H9 (cell line): Measurements from ENCODE around the gene BRSK2. TPM values are rescaled to one million over a fixed set of nuclear protein-coding genes. Genes with fewer than 3 reads are reported as not detected.

Experiments
- DNase-seq: peaks from one replicate; pipeline ENCODE4 v3.0.0-alpha.2; 2017
- H2AFZ ChIP-seq: one replicate; pipeline ENCODE4 v1.6.1; 2013; ENCODE audit warnings: mild to moderate bottlenecking, low read length, control low read depth, moderate library complexity
- H2AK5ac ChIP-seq: 2 replicates; pipeline ENCODE4 v1.6.1; 2013; ENCODE audit warnings: low read length, control low read depth, mixed read lengths; ENCODE audit not compliant: insufficient read length
- H2BK120ac ChIP-seq: one replicate; pipeline ENCODE4 v1.6.1; 2013; ENCODE audit warnings: low read depth, mild to moderate bottlenecking, low read length, control low read depth, inconsistent platforms; ENCODE audit not compliant: poor library complexity, severe bottlenecking
- H2BK12ac ChIP-seq: 2 replicates; pipeline ENCODE4 v1.6.1; 2013; ENCODE audit warnings: low read length, control low read depth, mixed read lengths, low read depth; ENCODE audit not compliant: insufficient read length
- H2BK15ac ChIP-seq: 2 replicates; pipeline ENCODE4 v1.6.1; 2013; ENCODE audit warnings: low read depth, low read length, control low read depth
- H2BK20ac ChIP-seq: one replicate; pipeline ENCODE4 v1.6.1; 2013; ENCODE audit warnings: low read depth, mild to moderate bottlenecking, low read length, control low read depth, inconsistent platforms; ENCODE audit not compliant: poor library complexity, severe bottlenecking
- H2BK5ac ChIP-seq: 2 replicates; pipeline ENCODE4 v1.6.1; 2013; ENCODE audit warnings: low read length, control low read depth, mixed read lengths; ENCODE audit not compliant: insufficient read length
- H3K14ac ChIP-seq: 2 replicates; pipeline ENCODE4 v1.6.1; 2013; ENCODE audit warnings: low read length, control low read depth; ENCODE audit not compliant: insufficient read depth
- H3K18ac ChIP-seq: 2 replicates; pipeline ENCODE4 v1.6.1; 2013; ENCODE audit warnings: low read depth, mild to moderate bottlenecking, mixed read lengths, low read length, control low read depth; ENCODE audit not compliant: insufficient read length
- H3K23ac ChIP-seq: 2 replicates; pipeline ENCODE4 v1.6.1; 2013; ENCODE audit warnings: low read length, control low read depth, mixed read lengths, low read depth; ENCODE audit not compliant: insufficient read length
- H3K23me2 ChIP-seq: 2 replicates; pipeline ENCODE4 v1.6.1; 2013; ENCODE audit warnings: low read depth, mild to moderate bottlenecking, mixed read lengths, low read length, control low read depth; ENCODE audit not compliant: insufficient read length, poor library complexity, severe bottlenecking
- H3K27ac ChIP-seq: 2 replicates; pipeline ENCODE4 v1.5.1; 2013; ENCODE audit warnings: low read length, control low read depth, mixed read lengths, low read depth; ENCODE audit not compliant: insufficient read length
- H3K27me3 ChIP-seq: 2 replicates; pipeline ENCODE4 v1.6.1; 2013; ENCODE audit warnings: low read length, control low read depth, inconsistent platforms; ENCODE audit not compliant: insufficient read depth
- H3K4ac ChIP-seq: 2 replicates; pipeline ENCODE4 v1.6.1; 2013; ENCODE audit warnings: low read depth, mild to moderate bottlenecking, control low read depth, inconsistent platforms, low read length, moderate library complexity
- H3K4me1 ChIP-seq: 2 replicates; pipeline ENCODE4 v1.6.1; 2013; ENCODE audit warnings: low read length, control low read depth, inconsistent platforms; ENCODE audit not compliant: insufficient read depth
- H3K4me2 ChIP-seq: 2 replicates; pipeline ENCODE4 v1.6.1; 2013; ENCODE audit warnings: low read length, control low read depth, mixed read lengths; ENCODE audit not compliant: insufficient read length, insufficient read depth
- H3K56ac ChIP-seq: 2 replicates; pipeline ENCODE4 v1.6.1; 2013; ENCODE audit warnings: low read depth, mild to moderate bottlenecking, mixed read lengths, low read length, control low read depth; ENCODE audit not compliant: insufficient read length
- H3K79me1 ChIP-seq: 2 replicates; pipeline ENCODE4 v1.6.1; 2013; ENCODE audit warnings: low read depth, mild to moderate bottlenecking, moderate library complexity, low read length, control low read depth, inconsistent platforms; ENCODE audit not compliant: insufficient read depth, poor library complexity, severe bottlenecking
- H3K79me2 ChIP-seq: 2 replicates; pipeline ENCODE4 v1.6.1; 2013; ENCODE audit warnings: low read length, control low read depth, inconsistent platforms; ENCODE audit not compliant: insufficient read depth
- H3K9ac ChIP-seq: 2 replicates; pipeline ENCODE4 v1.6.1; 2013; ENCODE audit warnings: low read length, control low read depth, mixed read lengths; ENCODE audit not compliant: insufficient read length; ENCODE audit errors: extremely low read depth
- H3K9me3 ChIP-seq: one replicate; pipeline ENCODE4 v1.6.1; 2013; ENCODE audit warnings: low read depth, low read length, inconsistent platforms; ENCODE audit not compliant: control insufficient read depth
- H3T11ph ChIP-seq: one replicate; pipeline ENCODE4 v1.6.1; 2013; ENCODE audit warnings: mild to moderate bottlenecking, low read length, control low read depth, inconsistent platforms
- H4K20me1 ChIP-seq: one replicate; pipeline ENCODE4 v1.6.1; 2013; ENCODE audit not compliant: control insufficient read depth, insufficient read length, insufficient read depth
- H4K5ac ChIP-seq: 2 replicates; pipeline ENCODE4 v1.6.1; 2013; ENCODE audit warnings: low read depth, mild to moderate bottlenecking, mixed read lengths, low read length, control low read depth; ENCODE audit not compliant: insufficient read length
- H4K8ac ChIP-seq: replicated peaks from 2 replicates; pipeline ENCODE4 v1.6.1; 2013; ENCODE audit warnings: low read length, control low read depth, mixed read lengths, low read depth; ENCODE audit not compliant: insufficient read length
- H4K91ac ChIP-seq: 2 replicates; pipeline ENCODE4 v1.6.1; 2013; ENCODE audit warnings: low read depth, mild to moderate bottlenecking, moderate library complexity, mixed read lengths, low read length, control low read depth; ENCODE audit not compliant: insufficient read length
- H3K27ac Mint-ChIP-seq, 3 experiments: 2 replicates in 2 of 3; 3 replicates in 1 of 3; pipeline ENCODE4 v1.8.0; 2020 to 2021; ENCODE audit warnings: mixed read lengths in 3 of 3, mild to moderate bottlenecking in 1 of 3, moderate library complexity in 1 of 3
- H3K27me3 Mint-ChIP-seq: 2 replicates; pipeline ENCODE4 v1.8.0; 2021; ENCODE audit warnings: low read depth, mild to moderate bottlenecking, moderate library complexity, mixed read lengths
- H3K36me3 Mint-ChIP-seq, 3 experiments: 2 replicates in 2 of 3; 3 replicates in 1 of 3; pipeline ENCODE4 v1.8.0; 2020 to 2021; ENCODE audit warnings: low read depth in 3 of 3, mixed read lengths in 3 of 3; ENCODE audit not compliant: insufficient read depth in 1 of 3
- H3K4me1 Mint-ChIP-seq, 2 experiments: 2 replicates each; pipeline ENCODE4 v1.8.0; 2020; ENCODE audit warnings: mixed read lengths in 2 of 2
- H3K4me3 Mint-ChIP-seq, 2 experiments: 2 replicates in 1 of 2; 3 replicates in 1 of 2; pipeline ENCODE4 v1.8.0; 2020 to 2021; ENCODE audit warnings: mild to moderate bottlenecking in 2 of 2, mixed read lengths in 2 of 2, moderate library complexity in 1 of 2
- H3K9me3 Mint-ChIP-seq, 2 experiments: 2 replicates in 1 of 2; 3 replicates in 1 of 2; pipeline ENCODE4 v1.8.0; 2020; ENCODE audit warnings: mild to moderate bottlenecking in 2 of 2, mixed read lengths in 2 of 2, moderate library complexity in 1 of 2
- WGBS: extraction: QIAGEN DNeasy Blood & Tissue Kit; methylation state at CpG from one replicate; pipeline ENCODE4 v1.1.7; 2013; ENCODE audit warnings: missing lambda C conversion rate, low lambda C conversion rate, mixed read lengths; ENCODE audit not compliant: insufficient read length; ENCODE audit errors: extremely low coverage; 5-methylcytosine and 5-hydroxymethylcytosine counted together
- total RNA-seq: library from RNA; stranded (reverse); gene quantifications from 2 replicates; pipeline ENCODE4 v1.2.1, GENCODE V29; 2021
- TF ChIP-seq, protein P1 (sequence below): fragments of 200-600 bp; sonication (generic); conservative IDR thresholded peaks from 3 replicates; pipeline ENCODE4 v1.8.0; 2021; ENCODE audit warnings: antibody characterized with exemption, mild to moderate bottlenecking

The BRSK2 gene
- total RNA-seq, 1 experiment from 2014 or later = 28.4 TPM

DNA sequence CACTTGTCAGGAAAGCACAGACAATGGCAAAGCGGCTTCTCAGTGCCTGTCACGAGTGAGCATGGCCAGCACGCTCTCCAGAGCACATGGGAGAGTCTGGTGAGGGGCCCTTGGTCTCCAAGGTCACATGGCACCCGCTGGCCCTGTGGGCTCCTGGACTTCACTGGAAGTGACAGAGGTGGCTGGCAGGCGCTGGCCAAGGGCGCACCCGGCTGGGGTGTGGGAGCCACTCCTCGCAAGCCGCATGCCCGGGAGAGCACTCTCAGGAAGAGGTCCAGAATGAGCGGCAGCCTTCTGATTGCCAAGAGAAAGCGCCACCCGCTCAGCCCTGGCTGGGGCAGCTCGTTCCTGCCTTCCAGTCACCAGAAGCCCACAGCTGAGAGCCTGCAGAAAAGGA is 114.0 kb downstream of the BRSK2 start:
- Histone ChIP-seq H3K23ac (no peak overlapping the region), H3K79me1 (no peaks in the 10 kb centered on the region), H4K20me1 (peaks cover 2% of the 10 kb centered on the region), H2BK20ac (no peak overlapping the region), H2BK5ac (no peak overlapping the region), H3T11ph (no peak overlapping the region), H3K56ac (no peak overlapping the region), H4K91ac (no peak overlapping the region), H2BK12ac (no peak overlapping the region), H3K4me1 (peaks cover 2% of the 10 kb centered on the region; the same call in 1 of the 2 replicates), H3K9ac (no peak overlapping the region), H2BK120ac (no peak overlapping the region), H2AFZ (no peak overlapping the region), H3K27me3 (no peaks in the 10 kb centered on the region), H2AK5ac (no peak overlapping the region), H3K23me2 (no peaks in the 10 kb centered on the region), H3K18ac (no peak overlapping the region), H3K27ac (no peak overlapping the region), H4K5ac (no peak overlapping the region), H3K79me2 (no peaks in the 10 kb centered on the region; the same call in 1 of the 2 replicates), H2BK15ac (no peak overlapping the region), H4K8ac (no peak overlapping the region), H3K4ac (no peak overlapping the region), H3K9me3 (no peaks in the 10 kb centered on the region), H3K4me2 (no peak overlapping the region), H3K14ac (peak overlapping the region; percentile 18; the same call in 1 of the 2 replicates)
- Mint-ChIP-seq H3K9me3 (peaks cover 4% of the 10 kb centered on the region in 2 experiments; a peak in 3 of 5 replicates), H3K4me1 (peaks cover 7 to 30% of the 10 kb centered on the region in 2 experiments), H3K27ac (no peak overlapping the region), H3K27me3 (no peaks in the 10 kb centered on the region; the same call in none of the 2 replicates), H3K4me3 (no peak overlapping the region; a peak in 1 of 5 replicates), H3K36me3 (peaks cover 0 to 5% (median 3%) of the 10 kb centered on the region in 3 experiments; a peak in 6 of 7 replicates)
- WGBS = no CpG with 5 or more reads among the region's 14 CpGs
- TF ChIP-seq, protein P1, sequence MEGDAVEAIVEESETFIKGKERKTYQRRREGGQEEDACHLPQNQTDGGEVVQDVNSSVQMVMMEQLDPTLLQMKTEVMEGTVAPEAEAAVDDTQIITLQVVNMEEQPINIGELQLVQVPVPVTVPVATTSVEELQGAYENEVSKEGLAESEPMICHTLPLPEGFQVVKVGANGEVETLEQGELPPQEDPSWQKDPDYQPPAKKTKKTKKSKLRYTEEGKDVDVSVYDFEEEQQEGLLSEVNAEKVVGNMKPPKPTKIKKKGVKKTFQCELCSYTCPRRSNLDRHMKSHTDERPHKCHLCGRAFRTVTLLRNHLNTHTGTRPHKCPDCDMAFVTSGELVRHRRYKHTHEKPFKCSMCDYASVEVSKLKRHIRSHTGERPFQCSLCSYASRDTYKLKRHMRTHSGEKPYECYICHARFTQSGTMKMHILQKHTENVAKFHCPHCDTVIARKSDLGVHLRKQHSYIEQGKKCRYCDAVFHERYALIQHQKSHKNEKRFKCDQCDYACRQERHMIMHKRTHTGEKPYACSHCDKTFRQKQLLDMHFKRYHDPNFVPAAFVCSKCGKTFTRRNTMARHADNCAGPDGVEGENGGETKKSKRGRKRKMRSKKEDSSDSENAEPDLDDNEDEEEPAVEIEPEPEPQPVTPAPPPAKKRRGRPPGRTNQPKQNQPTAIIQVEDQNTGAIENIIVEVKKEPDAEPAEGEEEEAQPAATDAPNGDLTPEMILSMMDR = no peak
- DNase-seq = no peak
